ENCODE data around the gene ACER2. TPM values are rescaled to one million over a fixed set of nuclear protein-coding genes. Genes with fewer than 3 reads are reported as not detected.

ACER2 gene
- total and polyA plus RNA-seq, 11 donors, result 0.95 to 4.5 (median 3.7) TPM

- no peaks in the 10 kb centered on the region for H3K9me3 ChIP-seq
- TF ChIP-seq CTCF (IDR thresholded peaks at IDR 0.05) (no peak), POLR2A (IDR thresholded peaks at IDR 0.05) (no peak)
- H3K36me3 ChIP-seq, result no peaks in the 10 kb centered on the region
- H3K4me3 ChIP-seq, result no peak overlapping the region
- ATAC-seq (peak; percentile 58 to 88 (median 74)), DNase-seq (peak in 3 of 5 donors; percentile 44 to 66 (median 46))
- WGBS, 4 donors, result 58 to 72% (median 65%) methylated on average over 10 of the region's 10 CpGs
- peaks cover 0 to 3% (median 0%) of the 10 kb centered on the region in 9 donors for H3K27me3 ChIP-seq
- peaks cover 0 to 7% (median 0%) of the 10 kb centered on the region in 12 donors for H3K4me1 ChIP-seq
- intact Hi-C loops (cut with DNase I), result loop anchor here in 1 of 10 donors (10.0 kb wide), 1 partner anchor 444 kb away; no protein-coding TSS in a partner anchor
- peak overlapping the region in 7 of 12 donors; percentile 13 to 52 (median 34) for H3K27ac ChIP-seq
Observed at GRCh38 chr9:19481121-19481870, 72.5 kb downstream of the ACER2 start.

GRCh38 chr9:19481971-19482404 is 73.2 kb downstream of the ACER2 start:
- H3K27me3 ChIP-seq, result peaks cover 0 to 3% (median 0%) of the 10 kb centered on the region in 9 donors
- peaks cover 0 to 7% (median 0%) of the 10 kb centered on the region in 12 donors for H3K4me1 ChIP-seq
- peak in 3 of 4 donors; percentile 38 to 52 (median 42) for ATAC-seq
- WGBS, 4 donors, result 54 to 68% (median 62%) methylated on average over 9 of the region's 9 CpGs
- H3K27ac ChIP-seq, result peak overlapping the region in 5 of 12 donors; percentile 30 to 52 (median 45)
- H3K36me3 ChIP-seq, result no peaks in the 10 kb centered on the region
- H3K4me3 ChIP-seq, result no peak overlapping the region
- no peaks in the 10 kb centered on the region for H3K9me3 ChIP-seq
- DNase-seq, result no peak
- TF ChIP-seq CTCF (IDR thresholded peaks at IDR 0.05), result no peak
- TF ChIP-seq POLR2A (IDR thresholded peaks at IDR 0.05), result no peak
- intact Hi-C loops (cut with DNase I), result loop anchor here in 1 of 10 donors (10.0 kb wide), 1 partner anchor 443 kb away; no protein-coding TSS in a partner anchor

- intact Hi-C loops (cut with DNase I), result loop anchor here in 1 of 10 donors (10.0 kb wide), 1 partner anchor 440 kb away; no protein-coding TSS in a partner anchor
- H3K4me1 ChIP-seq, result peaks cover 0 to 3% (median 0%) of the 10 kb centered on the region in 12 donors
- DNase-seq, result no peak
- 73 to 89% (median 81%) methylated on average over 1 of the region's 1 CpG for WGBS, 4 donors
- H3K9me3 ChIP-seq, result no peaks in the 10 kb centered on the region
- H3K27ac ChIP-seq, result no peak overlapping the region
- H3K36me3 ChIP-seq, result no peaks in the 10 kb centered on the region
- TF ChIP-seq CTCF (IDR thresholded peaks at IDR 0.05), result no peak
- no peak for TF ChIP-seq POLR2A (IDR thresholded peaks at IDR 0.05)
- H3K4me3 ChIP-seq, result no peak overlapping the region
- ATAC-seq, result no peak
- H3K27me3 ChIP-seq, result peaks cover 0 to 3% (median 0%) of the 10 kb centered on the region in 9 donors
Observed at GRCh38 chr9:19484699-19485098, 75.9 kb downstream of the ACER2 start.

- intact Hi-C loops (cut with DNase I), result loop anchor here in 1 of 10 donors (10.0 kb wide), 1 partner anchor 440 kb away; no protein-coding TSS in a partner anchor
- no peaks in the 10 kb centered on the region for H3K36me3 ChIP-seq
- 79 to 84% (median 82%) methylated on average over 2 of the region's 2 CpGs for WGBS, 4 donors
- no peak for TF ChIP-seq POLR2A (IDR thresholded peaks at IDR 0.05)
- no peak for TF ChIP-seq CTCF (IDR thresholded peaks at IDR 0.05)
- peaks cover 0 to 3% (median 0%) of the 10 kb centered on the region in 9 donors for H3K27me3 ChIP-seq
- no peaks in the 10 kb centered on the region for H3K9me3 ChIP-seq
- no peak for DNase-seq
- H3K27ac ChIP-seq, result no peak overlapping the region
- peaks cover 0 to 3% (median 0%) of the 10 kb centered on the region in 12 donors for H3K4me1 ChIP-seq
- H3K4me3 ChIP-seq, result no peak overlapping the region
- no peak for ATAC-seq
Observed at GRCh38 chr9:19485193-19485592, 76.4 kb downstream of the ACER2 start.
